Transverse colon (tissue), 4 donors: Measurements from ENCODE around the gene CDK5RAP1. TPM values are rescaled to one million over a fixed set of nuclear protein-coding genes. Genes with fewer than 3 reads are reported as not detected.

ENCODE experiments used
- DNase-seq: peaks from one replicate; pipeline ENCODE4 v3.0.0-alpha.2; 2019
- H3K27ac ChIP-seq, 4 donors: fragments of 200-600 bp; sonication (generic); 2 replicates each; pipeline ENCODE4 v1.5.1; 2016 to 2018; ENCODE audit warnings: inconsistent platforms in 4 of 4
- H3K27me3 ChIP-seq: fragments of 200-600 bp; sonication (generic); 2 replicates; pipeline ENCODE4 v1.5.1; 2017; ENCODE audit warnings: inconsistent platforms
- H3K36me3 ChIP-seq, 4 donors: fragments of 200-600 bp; sonication (generic); 2 replicates each; pipeline ENCODE4 v1.5.1; 2017 to 2019; ENCODE audit warnings: inconsistent platforms in 4 of 4
- H3K4me1 ChIP-seq, 4 donors: fragments of 200-600 bp; sonication (generic); 2 replicates each; pipeline ENCODE4 v1.5.1; 2017 to 2020; ENCODE audit warnings: inconsistent platforms in 4 of 4
- H3K4me3 ChIP-seq, 4 donors: fragments of 200-600 bp; sonication (generic); 1 replicate in 1 of 4; 2 replicates in 3 of 4; pipeline versions ENCODE4 v1.5.1 to v1.6.1; 2017 to 2019; ENCODE audit warnings: inconsistent platforms in 4 of 4
- H3K9me3 ChIP-seq, 2 donors: fragments of 200-600 bp; sonication (generic); 2 replicates each; pipeline ENCODE4 v1.5.1; 2017 to 2019; ENCODE audit warnings: inconsistent platforms in 2 of 2
- CTCF ChIP-seq, 5 experiments: fragments of 200-600 bp in 3 of 5; fragments of 450-650 bp in 2 of 5; sonication (generic) in 3 of 5; IDR thresholded peaks; 1 replicate in 2 of 5; 2 replicates in 3 of 5; pipeline ENCODE4 v1.5.1; 2016 to 2017; ENCODE audit warnings: antibody characterized with exemption in 5 of 5, inconsistent platforms in 3 of 5, mild to moderate bottlenecking in 2 of 5, moderate library complexity in 1 of 5
- EP300 ChIP-seq: sonication (generic); formaldehyde crosslinking; IDR thresholded peaks from one replicate; pipeline ENCODE4 v1.6.1; 2017; ENCODE audit warnings: antibody characterized with exemption, low read depth
- POLR2A ChIP-seq: fragments of 450-650 bp; IDR thresholded peaks from one replicate; pipeline ENCODE4 v1.6.1; 2016; ENCODE audit warnings: antibody characterized with exemption, mild to moderate bottlenecking, moderate library complexity
- POLR2AphosphoS5 ChIP-seq, 3 donors: sonication (generic); formaldehyde crosslinking; IDR thresholded peaks; one replicate each; pipeline ENCODE4 v1.6.1; 2016; ENCODE audit warnings: antibody characterized with exemption in 3 of 3
- WGBS, 2 donors: methylation state at CpG; one replicate each; pipeline ENCODE4 v1.1.5; 2018; ENCODE audit warnings: low coverage in 1 of 2; 5-methylcytosine and 5-hydroxymethylcytosine counted together
- in situ Hi-C, 4 donors: fragments of 200-750 bp; cut with MboI; loops; one replicate each; pipeline versions ENCODE4 v1.15.0 to v1.15.1; 2017; ENCODE audit warnings: low sequenced_read_pairs in 3 of 4, low pct_ligation_motif_present in 1 of 4, low pct_unique_long_range_greater_than_20kb in 1 of 4
- intact Hi-C: fragments of 100-400 bp; cut with DNase I; formaldehyde crosslinking; loops from one replicate; pipeline ENCODE4 v1.15.1; 2023; ENCODE audit warnings: low total_unique reads
- total RNA-seq, 4 donors: library from RNA; depleted of rRNA; stranded (reverse); fragments of >200 nt; gene quantifications; one replicate each; pipeline ENCODE4 v1.1.0, GENCODE V29; 2016

The CDK5RAP1 gene
- total RNA-seq, 4 donors from 2014 or later = 8.6 to 21.3 (median 20.3) TPM

- Histone ChIP-seq H3K27me3 (no peaks in the 10 kb centered on the region), H3K9me3 (no peaks in the 10 kb centered on the region), H3K4me1 (no peaks in the 10 kb centered on the region), H3K27ac (no peak overlapping the region), H3K36me3 (peaks cover 0 to 5% (median 0%) of the 10 kb centered on the region in 4 donors), H3K4me3 (no peak overlapping the region)
- TF ChIP-seq CTCF (IDR thresholded peaks at IDR 0.05) = no peak
- DNase-seq = no peak
- 88% methylated on average over 8 of the region's 8 CpGs; no CpG with 5 or more reads in 1 of the 2 donors for WGBS, 2 donors
- in situ Hi-C loops (no loop called here), intact Hi-C loops (no loop called here)
These were observed 11.1 kb upstream of the CDK5RAP1 start for GRCh38 chr20:33412484-33412838.

- no peak overlapping the region for H3K4me3 ChIP-seq
- no peak for DNase-seq
- H3K4me1 ChIP-seq = no peaks in the 10 kb centered on the region
- no peaks in the 10 kb centered on the region for H3K27me3 ChIP-seq
- H3K36me3 ChIP-seq = peaks cover 0 to 5% (median 0%) of the 10 kb centered on the region in 4 donors
- H3K27ac ChIP-seq = no peak overlapping the region
- no peaks in the 10 kb centered on the region for H3K9me3 ChIP-seq
- in situ Hi-C loops (no loop called here), intact Hi-C loops (no loop called here)
- TF ChIP-seq EP300 = no peak
- TF ChIP-seq POLR2A = no peak
- no peak for TF ChIP-seq POLR2AphosphoS5 (IDR thresholded peaks at IDR 0.05)
- TF ChIP-seq CTCF (IDR thresholded peaks at IDR 0.05) = no peak
- WGBS, 2 donors = 97% methylated on average over 7 of the region's 7 CpGs; no CpG with 5 or more reads in 1 of the 2 donors
These were observed 10.6 kb upstream of the CDK5RAP1 start for GRCh38 chr20:33411711-33412483.

GRCh38 chr20:33411242-33411641, 9.9 kb upstream of the CDK5RAP1 start:
- Histone ChIP-seq H3K4me1 (no peaks in the 10 kb centered on the region), H3K36me3 (peaks cover 0 to 5% (median 0%) of the 10 kb centered on the region in 4 donors), H3K27me3 (no peaks in the 10 kb centered on the region), H3K27ac (no peak overlapping the region), H3K4me3 (no peak overlapping the region), H3K9me3 (no peaks in the 10 kb centered on the region)
- TF ChIP-seq EP300 (no peak), POLR2AphosphoS5 (IDR thresholded peaks at IDR 0.05) (no peak), POLR2A (no peak), CTCF (IDR thresholded peaks at IDR 0.05) (no peak)
- DNase-seq = no peak
- 89 to 92% methylated on average over 7 of the region's 7 CpGs for WGBS, 2 donors
- in situ Hi-C loops (no loop called here), intact Hi-C loops (no loop called here)

GRCh38 chr20:33410081-33410742, 8.9 kb upstream of the CDK5RAP1 start:
- Histone ChIP-seq H3K27ac (no peak overlapping the region), H3K36me3 (peaks cover 0 to 5% (median 0%) of the 10 kb centered on the region in 4 donors), H3K4me1 (no peaks in the 10 kb centered on the region), H3K4me3 (no peak overlapping the region), H3K27me3 (no peaks in the 10 kb centered on the region), H3K9me3 (no peaks in the 10 kb centered on the region)
- no peak for TF ChIP-seq CTCF (IDR thresholded peaks at IDR 0.05)
- no peak for TF ChIP-seq POLR2A
- no peak for TF ChIP-seq EP300
- TF ChIP-seq POLR2AphosphoS5 (IDR thresholded peaks at IDR 0.05) = no peak
- DNase-seq = no peak
- in situ Hi-C loops = no loop called here
- intact Hi-C loops = no loop called here
- WGBS, 2 donors = 91% methylated on average over 12 of the region's 15 CpGs; no CpG with 5 or more reads in 1 of the 2 donors
